HG02981 (cell line): ENCODE data around the gene CAPN3.

Source experiments
- ATAC-seq: cut with Tn5 transposase; IDR thresholded peaks from one replicate; pipeline ENCODE4 v1.9.1; 2021; ENCODE audit warnings: mild to moderate bottlenecking, moderate library complexity; ENCODE audit not compliant: unreplicated experiment

The CAPN3 gene

DNA sequence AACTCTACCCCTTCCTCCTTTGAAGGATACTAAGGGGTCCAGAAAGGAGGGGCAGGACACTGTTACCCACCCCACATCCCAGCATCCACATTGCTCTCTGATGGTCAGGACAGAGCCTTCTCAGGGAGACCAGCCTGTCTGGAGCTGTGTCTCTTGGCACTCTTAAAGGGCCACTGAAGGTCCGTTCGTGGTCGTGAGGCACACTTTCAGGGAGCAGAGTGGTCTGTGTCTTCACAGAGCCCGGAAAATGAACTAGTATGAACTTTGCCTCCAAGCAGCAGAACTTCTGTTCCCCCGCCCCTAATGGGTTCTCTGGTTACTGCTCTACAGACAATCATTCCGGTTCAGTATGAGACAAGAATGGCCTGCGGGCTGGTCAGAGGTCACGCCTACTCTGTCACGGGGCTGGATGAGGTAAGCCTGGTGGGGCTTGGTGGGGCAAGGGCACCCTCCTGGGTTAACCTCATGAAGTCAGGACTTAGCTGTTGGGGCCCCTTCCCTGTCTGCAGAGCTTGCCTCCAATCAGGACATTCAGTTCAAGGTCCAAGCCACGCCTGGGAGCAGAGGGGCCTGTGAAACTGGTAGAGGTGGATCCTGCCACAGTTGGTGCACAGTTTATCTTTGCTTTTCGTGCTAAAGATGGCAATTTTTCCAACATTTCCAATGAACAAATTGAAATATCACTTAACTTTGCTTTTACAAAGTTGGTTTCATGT lies 33.2 kb downstream of the CAPN3 start:
- no peak for ATAC-seq

DNA sequence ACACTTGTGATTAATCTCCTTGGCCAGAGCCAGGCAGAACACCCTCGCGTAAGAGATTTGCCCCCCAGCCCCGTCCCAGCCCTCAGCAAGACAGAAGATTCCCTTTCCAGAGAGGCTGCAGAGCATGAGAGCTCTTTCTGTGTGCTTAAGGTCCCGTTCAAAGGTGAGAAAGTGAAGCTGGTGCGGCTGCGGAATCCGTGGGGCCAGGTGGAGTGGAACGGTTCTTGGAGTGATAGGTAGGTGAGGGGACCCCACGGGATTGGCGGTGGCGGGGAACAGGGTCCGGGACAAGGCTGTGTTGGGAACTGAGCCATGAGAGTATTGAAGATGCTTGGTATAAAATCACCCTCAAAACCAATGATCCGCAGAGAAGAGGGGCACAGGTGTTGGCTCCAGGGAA lies 34.8 kb downstream of the CAPN3 start:
- ATAC-seq = no peak

DNA sequence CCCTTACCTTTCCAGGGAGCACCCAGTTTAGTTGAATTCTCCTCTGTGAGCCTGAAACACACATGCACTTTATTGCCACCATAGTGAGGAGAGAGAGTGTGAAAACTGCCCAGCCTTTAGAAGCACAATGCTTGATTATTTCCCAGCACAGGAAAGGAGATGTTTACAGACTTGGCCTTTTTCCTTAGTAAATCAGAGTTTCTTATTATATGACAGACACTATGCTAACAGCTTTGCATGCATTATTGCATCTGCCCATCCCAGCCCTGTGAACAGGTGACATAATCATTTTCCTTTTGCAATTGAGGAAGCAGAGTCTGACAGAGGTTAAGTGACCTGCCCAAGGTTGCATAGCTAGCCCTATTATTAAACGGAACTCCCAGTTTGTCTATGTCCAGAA lies 36.5 kb downstream of the CAPN3 start:
- ATAC-seq = no peak

DNA sequence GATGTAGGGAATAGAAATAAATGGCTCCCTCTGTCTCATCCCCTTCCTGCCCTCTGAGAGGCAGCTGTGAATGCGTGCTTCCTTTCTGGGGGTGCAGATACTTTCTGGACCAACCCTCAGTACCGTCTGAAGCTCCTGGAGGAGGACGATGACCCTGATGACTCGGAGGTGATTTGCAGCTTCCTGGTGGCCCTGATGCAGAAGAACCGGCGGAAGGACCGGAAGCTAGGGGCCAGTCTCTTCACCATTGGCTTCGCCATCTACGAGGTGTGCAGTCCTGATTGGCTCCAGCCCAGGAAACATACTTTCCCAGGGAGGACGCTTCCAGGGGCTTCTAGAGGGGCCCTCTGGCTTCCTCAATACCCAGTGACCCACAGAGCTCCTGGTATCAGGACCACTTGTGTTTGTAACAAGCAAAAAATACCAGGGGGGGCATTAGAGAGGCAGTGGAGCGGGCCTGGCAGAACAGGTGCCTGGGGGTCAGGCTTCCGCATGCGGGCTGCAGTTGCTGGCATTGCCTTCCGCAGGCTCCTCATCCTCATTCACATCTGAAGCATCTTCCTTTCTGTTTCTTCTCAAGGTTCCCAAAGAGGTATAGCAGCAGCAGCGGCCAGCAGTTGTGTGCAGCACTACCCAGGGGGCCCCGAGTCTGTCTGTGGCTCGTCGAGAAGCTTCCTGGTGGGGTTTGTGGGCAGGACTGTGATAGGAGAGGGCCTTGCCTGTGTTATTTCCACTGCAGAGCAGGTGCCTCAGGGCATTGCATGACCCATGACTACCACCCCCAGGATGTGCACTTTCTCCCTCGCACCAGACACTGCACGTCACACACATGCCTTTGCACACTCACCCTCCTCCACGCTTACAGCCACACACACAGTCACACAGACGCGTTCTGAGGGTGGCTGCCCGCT lies 42.5 kb downstream of the CAPN3 start:
- no peak for ATAC-seq

DNA sequence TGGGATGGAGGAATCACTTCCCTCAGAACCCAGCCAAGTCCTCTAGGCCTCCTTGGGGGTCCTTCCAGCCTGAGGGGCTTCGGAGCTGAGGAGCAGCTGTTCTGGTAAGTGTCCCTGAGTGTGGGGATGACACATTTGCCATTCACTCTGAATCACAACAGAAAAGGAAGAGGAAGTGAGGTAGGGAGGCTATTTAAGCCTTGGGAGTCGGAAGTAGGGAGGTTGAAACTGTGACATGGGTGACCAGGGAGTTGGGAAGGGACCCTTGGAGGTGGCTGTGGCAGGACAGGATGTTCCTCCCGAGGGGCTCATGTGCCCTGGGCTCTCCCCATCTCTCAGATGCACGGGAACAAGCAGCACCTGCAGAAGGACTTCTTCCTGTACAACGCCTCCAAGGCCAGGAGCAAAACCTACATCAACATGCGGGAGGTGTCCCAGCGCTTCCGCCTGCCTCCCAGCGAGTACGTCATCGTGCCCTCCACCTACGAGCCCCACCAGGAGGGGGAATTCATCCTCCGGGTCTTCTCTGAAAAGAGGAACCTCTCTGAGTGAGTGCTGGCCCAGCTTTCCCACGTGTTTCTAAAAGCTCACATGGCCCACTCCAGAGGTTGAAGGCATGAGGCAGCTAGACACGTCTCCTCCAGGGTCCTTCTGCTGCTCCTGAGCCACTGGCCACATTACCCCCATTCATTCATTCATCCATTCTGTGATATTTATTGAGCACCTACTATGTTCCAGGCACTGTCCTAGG lies 43.3 kb downstream of the CAPN3 start:
- no peak for ATAC-seq

DNA sequence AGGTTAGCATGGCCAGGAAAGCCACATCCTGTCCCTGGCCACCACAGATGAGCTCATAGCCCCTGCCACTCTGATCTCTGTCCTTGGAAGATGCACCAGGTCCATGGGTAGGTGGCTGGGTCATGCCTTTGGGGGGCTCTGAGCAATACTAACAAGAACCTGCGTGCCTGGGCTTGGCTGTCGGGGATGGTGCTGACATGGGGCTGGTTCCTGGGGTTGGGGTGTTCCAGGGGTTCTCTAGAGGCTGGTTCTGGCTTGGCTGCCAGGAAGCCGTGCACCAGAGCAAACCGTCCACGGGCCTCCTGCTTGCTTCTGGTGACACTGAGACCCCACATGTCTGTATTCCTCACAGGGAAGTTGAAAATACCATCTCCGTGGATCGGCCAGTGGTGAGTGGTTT lies 44.1 kb downstream of the CAPN3 start:
- no peak for ATAC-seq

DNA sequence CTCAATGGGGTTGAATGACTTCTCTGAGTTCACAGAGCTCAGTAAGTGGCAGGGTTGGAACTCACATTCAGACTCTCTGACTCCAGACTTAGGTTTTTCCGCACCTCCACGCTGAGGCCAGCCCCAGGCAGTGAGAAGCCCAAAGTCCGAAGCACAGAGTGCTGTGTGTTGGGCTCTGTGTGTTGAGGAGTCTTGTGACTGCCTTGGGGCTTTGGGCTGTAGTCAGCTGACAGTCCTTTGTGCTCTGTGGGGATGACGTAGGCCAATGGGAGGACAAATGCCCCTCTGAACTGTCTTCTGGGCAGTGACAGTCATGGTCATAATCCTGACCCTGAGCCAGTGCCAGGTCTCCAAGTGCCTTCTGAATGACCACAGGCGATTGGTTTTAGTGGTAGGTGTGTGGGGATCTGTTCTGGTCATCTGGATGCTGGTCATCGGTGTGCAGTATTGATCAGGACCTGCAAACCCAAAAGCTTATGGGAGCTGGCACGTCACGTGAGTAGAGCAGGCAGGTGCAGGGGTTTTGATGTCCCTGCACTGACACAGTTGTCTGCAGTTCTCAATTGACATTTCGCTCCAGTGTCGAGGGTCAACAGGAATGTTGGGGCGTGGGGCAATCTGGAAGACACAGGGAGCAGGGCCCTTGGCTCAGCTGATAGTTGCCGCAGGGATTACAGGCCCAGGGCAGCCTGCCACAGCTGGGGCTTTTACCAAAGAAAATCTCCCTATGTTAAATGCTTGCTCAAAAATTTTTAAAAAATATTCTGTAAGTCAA lies 45.3 kb downstream of the CAPN3 start:
- ATAC-seq = no peak

DNA sequence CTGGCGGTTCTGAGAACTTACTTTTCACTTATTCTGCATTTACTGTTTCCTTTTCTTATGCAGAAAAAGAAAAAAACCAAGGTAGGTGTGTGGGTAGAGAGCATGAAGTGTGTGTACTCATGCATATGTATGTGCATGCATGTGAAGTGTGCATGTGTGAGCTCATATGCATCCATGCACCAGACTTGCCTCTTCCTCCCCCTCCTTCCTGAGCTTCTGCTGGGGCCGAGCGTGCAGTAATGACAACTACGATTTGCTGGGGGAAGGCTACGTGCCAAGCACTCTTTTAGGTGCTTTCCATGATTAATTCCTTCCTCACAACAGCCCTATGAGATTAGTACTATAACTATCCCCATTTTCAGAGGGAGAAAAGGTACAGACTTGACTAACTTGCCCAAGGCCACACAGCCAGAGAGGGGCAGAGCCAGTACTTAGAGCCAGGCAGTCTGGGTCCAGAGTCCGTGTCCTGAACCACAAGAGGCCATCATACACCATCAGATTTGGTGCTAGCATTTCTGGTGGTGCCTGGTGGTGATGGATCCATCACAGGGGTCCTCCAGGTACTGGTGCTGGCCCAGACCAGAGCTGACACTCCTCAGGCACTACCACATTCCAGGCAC lies 46.7 kb downstream of the CAPN3 start:
- ATAC-seq = no peak

DNA sequence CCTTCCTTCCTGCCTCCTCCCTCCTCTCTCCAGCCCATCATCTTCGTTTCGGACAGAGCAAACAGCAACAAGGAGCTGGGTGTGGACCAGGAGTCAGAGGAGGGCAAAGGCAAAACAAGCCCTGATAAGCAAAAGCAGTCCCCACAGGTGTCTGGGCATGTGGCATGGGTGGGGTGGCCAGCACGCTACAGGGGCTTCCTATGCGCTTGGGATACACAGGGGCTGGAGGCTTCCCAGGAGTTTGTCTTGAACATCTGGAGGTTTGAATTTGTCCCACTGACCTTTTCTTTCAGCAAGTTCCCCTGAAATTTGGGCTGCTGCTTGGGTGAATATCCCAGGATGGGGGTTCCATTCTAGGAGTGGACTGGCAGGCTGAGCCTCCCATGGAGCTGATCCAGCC lies 48.9 kb downstream of the CAPN3 start:
- no peak for ATAC-seq

DNA sequence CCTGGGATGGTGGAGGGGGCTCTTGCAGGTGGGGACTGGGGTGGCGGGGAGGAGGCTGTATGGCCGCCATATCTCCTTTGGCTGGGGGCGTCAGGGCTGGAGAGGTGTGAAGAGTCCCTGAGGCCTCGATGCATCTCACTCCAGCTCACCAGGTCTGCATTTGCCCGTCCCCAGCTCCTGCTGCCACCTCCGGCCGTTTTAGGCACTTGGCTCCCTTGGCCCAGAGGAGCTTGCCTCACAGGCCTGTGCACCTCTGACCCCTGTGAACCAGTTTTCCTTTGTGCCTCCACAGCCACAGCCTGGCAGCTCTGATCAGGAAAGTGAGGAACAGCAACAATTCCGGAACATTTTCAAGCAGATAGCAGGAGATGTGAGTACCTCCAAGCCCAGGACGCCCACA lies 49.7 kb downstream of the CAPN3 start:
- ATAC-seq = no peak

DNA sequence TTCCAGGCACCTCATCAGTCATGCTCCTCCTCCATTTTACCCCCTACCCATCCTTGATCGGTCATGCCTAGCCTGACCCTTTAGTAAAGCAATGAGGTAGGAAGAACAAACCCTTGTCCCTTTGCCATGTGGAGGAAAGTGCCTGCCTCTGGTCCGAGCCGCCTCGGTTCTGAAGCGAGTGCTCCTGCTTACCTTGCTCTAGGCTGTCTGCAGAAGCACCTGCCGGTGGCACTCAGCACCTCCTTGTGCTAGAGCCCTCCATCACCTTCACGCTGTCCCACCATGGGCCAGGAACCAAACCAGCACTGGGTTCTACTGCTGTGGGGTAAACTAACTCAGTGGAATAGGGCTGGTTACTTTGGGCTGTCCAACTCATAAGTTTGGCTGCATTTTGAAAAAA lies 52.6 kb downstream of the CAPN3 start:
- no peak for ATAC-seq

DNA sequence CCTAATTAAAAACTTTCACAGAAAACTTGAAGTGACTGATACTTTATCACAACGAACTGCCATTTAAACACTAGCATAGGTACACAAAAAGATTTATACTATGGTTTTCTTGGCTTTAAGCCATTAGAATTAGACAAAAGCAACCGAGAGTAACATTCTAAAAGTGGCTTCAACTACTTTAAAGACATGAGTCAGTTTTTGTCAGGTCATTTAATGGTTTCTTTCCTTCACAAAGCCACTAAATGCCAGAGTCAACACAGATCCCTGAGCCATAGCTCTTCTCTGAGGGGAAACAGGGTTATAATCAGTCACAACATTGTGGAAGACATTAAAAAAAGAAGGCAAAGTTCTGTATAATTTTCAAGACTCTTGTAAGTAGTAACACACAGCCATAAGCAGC lies 54.6 kb downstream of the CAPN3 start:
- no peak for ATAC-seq

DNA sequence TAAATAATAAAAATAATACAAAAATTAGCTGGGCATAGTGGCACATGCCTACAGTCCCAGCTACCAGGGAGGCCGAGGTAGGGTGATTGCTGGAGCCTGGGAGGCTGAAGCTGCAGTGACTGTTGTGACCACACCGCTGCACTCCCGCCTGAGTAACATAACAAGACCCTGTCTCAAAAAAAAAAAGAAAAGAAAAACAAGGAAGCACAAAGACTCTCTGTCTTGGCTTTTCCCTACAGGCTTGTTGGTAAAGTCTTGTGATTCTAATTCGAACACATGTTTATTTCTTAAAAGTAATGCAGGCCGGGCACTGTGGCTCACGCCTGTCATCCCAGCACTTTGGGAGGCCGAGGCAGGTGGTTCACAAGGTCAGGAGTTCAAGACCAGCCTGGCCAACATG lies 60.1 kb downstream of the CAPN3 start:
- ATAC-seq = no peak

DNA sequence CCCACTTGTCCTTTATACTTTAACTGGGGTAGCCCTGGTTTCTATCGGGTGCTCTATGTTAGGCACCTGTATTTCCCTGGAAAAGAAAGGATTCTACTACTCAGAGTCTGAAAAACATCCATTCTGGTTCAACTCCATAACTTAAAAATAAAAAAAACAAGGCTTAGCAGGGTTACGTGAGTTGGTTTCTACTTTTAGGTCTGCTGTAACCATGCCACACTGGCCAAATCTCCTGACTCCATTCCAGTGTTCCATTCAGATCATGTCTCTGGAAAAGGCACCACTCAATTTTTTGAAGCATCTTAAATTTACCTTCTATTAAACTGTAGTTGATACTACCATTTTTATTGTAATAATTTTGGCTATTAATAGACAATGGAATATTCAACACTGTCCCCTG lies 62.1 kb downstream of the CAPN3 start:
- ATAC-seq = no peak

DNA sequence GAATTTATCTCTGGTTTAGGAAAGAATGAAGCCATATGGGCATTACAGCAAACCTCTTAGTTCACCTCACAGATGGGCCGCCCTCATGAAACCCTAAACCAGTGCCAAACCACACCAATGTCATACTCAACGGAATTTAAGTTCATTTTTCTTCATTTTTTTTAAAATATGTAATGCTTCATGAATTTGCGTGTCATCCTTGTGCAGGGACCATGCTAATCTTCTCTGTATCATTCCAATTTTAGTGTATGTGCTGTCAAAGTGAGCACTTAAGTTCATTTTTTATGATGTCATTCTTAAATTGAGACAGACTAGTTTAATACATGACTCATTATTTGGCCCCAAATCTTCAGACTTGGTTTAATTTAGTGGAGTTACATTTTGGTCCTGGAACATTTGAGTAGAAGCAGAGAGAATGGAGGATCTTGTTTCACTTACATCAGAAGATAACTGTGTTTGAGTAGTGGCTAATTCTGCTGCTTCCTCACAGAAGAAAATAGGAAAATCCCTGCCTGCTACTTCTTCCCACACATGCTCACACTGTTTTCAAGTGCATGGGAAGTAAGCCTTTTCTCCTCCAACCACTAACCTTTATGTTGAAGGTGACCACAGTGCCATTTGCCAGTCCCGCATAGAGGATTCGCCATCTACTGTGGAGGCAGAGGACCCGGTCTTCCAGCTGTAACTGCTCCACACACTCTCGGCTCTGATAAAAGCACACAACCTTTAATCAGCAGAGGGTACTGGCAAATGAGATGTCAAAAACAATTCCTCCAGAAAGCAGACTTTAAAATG lies 68.3 kb downstream of the CAPN3 start:
- no peak for ATAC-seq

DNA sequence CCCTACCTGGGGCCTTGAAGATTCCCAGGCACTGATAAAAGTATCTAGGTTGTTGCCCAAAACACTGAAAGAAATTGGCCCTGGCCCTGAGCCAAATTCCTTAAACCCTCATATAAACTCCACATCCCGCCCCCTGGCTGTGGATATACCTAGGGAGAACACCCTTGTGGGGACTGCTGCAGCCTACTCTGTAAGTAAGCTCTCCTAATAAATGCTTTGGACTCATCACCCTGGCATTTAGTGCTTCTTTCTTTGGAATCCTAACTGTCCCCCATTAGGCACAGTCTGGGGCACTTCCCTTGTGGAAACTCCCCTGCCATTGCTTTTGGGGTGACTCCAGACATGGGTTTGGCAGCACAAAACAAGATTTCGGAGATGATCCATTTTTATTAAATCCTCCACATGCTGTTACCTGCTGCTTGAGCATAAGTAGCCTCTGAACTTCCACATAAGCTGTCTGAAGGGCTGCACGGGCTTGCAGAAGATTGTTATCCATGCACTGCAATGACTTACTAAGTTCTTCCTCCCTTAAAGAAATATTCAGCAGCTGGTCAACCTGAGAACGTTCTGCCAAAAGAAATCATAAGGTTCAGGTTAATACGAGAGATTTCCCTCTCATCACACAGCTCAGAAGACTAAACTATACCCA lies 85.2 kb downstream of the CAPN3 start:
- no peak for ATAC-seq

DNA sequence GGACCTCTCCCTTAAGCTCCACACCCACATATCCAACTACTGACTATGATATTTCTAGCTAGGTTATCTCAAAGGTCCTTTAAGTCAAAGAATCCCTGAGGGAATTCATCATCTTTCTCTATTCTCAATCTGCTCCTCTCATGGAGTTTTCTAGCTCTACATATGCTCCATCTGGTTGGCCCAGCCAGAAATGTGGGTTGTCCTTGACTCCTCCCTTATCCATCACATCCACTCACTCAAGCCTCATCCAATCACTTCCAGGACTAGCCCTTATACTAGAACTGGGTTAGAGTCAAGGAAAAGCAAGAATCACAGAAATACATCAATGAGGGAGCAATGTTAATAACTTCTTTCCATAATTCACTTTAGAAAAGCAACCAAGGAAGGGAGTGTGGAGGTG lies 86.2 kb downstream of the CAPN3 start:
- no peak for ATAC-seq

DNA sequence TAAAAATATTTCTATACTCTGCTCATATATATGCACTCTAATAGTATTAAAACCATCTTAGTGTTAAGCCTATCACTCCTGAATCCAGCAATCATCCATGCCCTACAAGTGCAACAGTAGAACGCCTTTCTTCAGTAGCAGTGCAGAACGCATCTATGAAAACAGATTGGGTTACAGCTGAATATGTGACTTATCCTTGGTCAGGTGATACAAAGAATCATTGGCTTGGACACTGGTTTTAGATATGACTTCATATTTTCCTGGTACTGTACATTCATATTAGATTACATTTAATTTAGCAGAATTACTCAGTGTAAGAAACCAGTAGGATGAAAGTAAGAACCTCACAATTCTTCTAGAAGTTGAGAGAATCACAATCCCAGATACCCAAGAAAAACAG lies 88.3 kb downstream of the CAPN3 start:
- ATAC-seq = no peak

DNA sequence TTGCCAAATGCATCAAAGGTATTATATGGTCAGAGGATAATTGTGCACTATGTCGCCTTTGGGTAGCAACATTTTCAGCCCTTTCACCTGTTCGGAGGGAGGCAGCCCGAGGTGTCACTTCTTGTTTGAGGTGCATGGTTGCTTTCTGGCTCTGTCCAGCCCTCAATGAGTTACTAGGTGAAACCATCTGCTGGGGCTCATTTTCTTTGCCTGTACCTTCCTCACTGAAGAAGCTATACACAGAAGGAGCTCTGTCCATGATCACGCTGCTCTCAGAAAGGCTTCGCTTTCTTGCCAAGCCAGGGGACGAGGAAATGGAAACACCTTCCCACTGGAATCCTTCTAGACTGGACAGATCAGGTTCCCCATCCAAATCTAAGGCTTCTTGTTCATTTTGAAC lies 89.0 kb downstream of the CAPN3 start:
- ATAC-seq = no peak
